Measurements from ENCODE around the gene DOK6.

DNA sequence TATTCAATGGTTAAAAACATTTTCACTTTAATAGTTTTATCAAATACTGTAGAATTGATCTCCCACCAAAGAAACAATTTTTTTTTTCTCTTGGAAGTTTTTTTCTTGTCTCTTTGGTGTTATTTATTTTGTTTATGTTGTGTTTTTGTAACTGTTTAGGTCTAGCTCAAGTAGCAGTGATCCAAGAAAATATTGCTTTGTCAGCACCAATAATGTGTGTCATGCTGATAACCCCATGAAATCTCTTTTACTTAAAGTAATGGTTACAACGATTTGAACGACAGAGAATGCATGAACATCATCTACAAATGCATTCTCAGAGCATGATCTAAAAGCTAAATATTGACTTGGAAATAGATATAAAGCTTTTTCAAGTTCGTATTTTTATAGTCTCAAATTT lies 122.9 kb downstream of the DOK6 start:
- TF ChIP-seq POLR2A (IDR thresholded peaks at IDR 0.05; ENCODE audit: low read length): no peak
- TF ChIP-seq GATA1 (IDR thresholded peaks at IDR 0.05; ENCODE audit: low read depth, low read length): no peak

Measured in erythroblast (primary cell).